Smooth muscle cell (in vitro differentiated cells): ENCODE data around the gene C3AR1. TPM values are rescaled to one million over a fixed set of nuclear protein-coding genes. Genes with fewer than 3 reads are reported as not detected.
"Not testable (repeated sequence)": the region's sequence is repeated elsewhere in the genome, so short reads cannot be mapped to it uniquely, and the experiment has no call there.

Experiments
- DNase-seq: peaks from one replicate; lab custom pipeline; 2025; ENCODE audit not compliant: unreplicated experiment; lab: John Stamatoyannopoulos, UW
- H2AFZ ChIP-seq: fragments of 200-600 bp; sonication (generic); 2 replicates; pipeline ENCODE4 v1.6.0; 2016; ENCODE audit warnings: antibody characterized with exemption, low read depth, mild to moderate bottlenecking
- H3F3A ChIP-seq: fragments of 200-600 bp; sonication (generic); 2 replicates; pipeline ENCODE4 v1.6.0; 2017; ENCODE audit warnings: antibody characterized with exemption, low read depth
- H3K27ac ChIP-seq: fragments of 200-600 bp; sonication (generic); 2 replicates; pipeline ENCODE4 v1.5.1; 2016; ENCODE audit warnings: low read depth, mild to moderate bottlenecking
- H3K27me3 ChIP-seq: fragments of 200-600 bp; sonication (generic); 2 replicates; pipeline ENCODE4 v1.6.1; 2016; ENCODE audit warnings: low read depth, mild to moderate bottlenecking
- H3K36me3 ChIP-seq: fragments of 200-600 bp; sonication (generic); 2 replicates; pipeline ENCODE4 v1.5.1; 2016; ENCODE audit warnings: low read depth
- H3K4me1 ChIP-seq: fragments of 200-600 bp; sonication (generic); 2 replicates; pipeline ENCODE4 v1.5.1; 2016; ENCODE audit warnings: low read depth
- H3K4me2 ChIP-seq: fragments of 200-600 bp; sonication (generic); 2 replicates; pipeline ENCODE4 v1.6.0; 2016; ENCODE audit warnings: mild to moderate bottlenecking
- H3K4me3 ChIP-seq: fragments of 200-600 bp; sonication (generic); 2 replicates; pipeline ENCODE4 v1.5.1; 2016; ENCODE audit warnings: mild to moderate bottlenecking
- H3K79me2 ChIP-seq: fragments of 200-600 bp; sonication (generic); 2 replicates; pipeline ENCODE4 v1.6.0; 2016; ENCODE audit warnings: low read depth, mild to moderate bottlenecking
- H3K9ac ChIP-seq: fragments of 200-600 bp; sonication (generic); 2 replicates; pipeline ENCODE4 v1.6.0; 2016; ENCODE audit warnings: low read depth
- H3K9me3 ChIP-seq: fragments of 200-600 bp; sonication (generic); replicated peaks from 2 replicates; pipeline ENCODE4 v1.5.1; 2016; ENCODE audit warnings: low read depth
- H4K20me1 ChIP-seq: fragments of 200-600 bp; sonication (generic); 2 replicates; pipeline ENCODE4 v1.6.0; 2016; ENCODE audit warnings: low read depth
- WGBS: methylation state at CpG from one replicate; pipeline ENCODE4 v1.1.7; 2016; ENCODE audit warnings: low lambda C conversion rate; 5-methylcytosine and 5-hydroxymethylcytosine counted together
- polyA plus RNA-seq: library from polyadenylated mRNA; unstranded; fragments of >200 nt; fragmentation: Nextera tagmentation; extraction: Ambion mirVana; gene quantifications from 2 replicates; pipeline ENCODE4 v1.2.1, GENCODE V29; 2016
- total RNA-seq: library from RNA; depleted of rRNA; stranded (reverse); fragments of >200 nt; gene quantifications from 2 replicates; pipeline ENCODE4 v1.2.3, GENCODE V29; 2014
- TF ChIP-seq, protein P1 (sequence below): fragments of 200-600 bp; sonication (generic); IDR thresholded peaks from 2 replicates; pipeline ENCODE4 v1.5.1; 2017; ENCODE audit warnings: borderline replicate concordance, mild to moderate bottlenecking, antibody characterized with exemption; ENCODE audit not compliant: insufficient read depth, poor library complexity, severe bottlenecking

The C3AR1 gene
- total and polyA plus RNA-seq, 2 experiments from 2014 or later = 3.0 to 3.2 TPM

GRCh38 chr12:8018666-8019581 is 47.2 kb downstream of the C3AR1 start:
- Histone ChIP-seq H3K4me2 (peak overlapping the region; percentile 93), H3K79me2 (no peaks in the 10 kb centered on the region), H3K4me3 (peak overlapping the region; percentile 58), H4K20me1 (no peaks in the 10 kb centered on the region), H3K27me3 (peaks cover 44% of the 10 kb centered on the region), H3F3A (no peaks in the 10 kb centered on the region), H3K27ac (no peak overlapping the region), H3K9me3 (no peaks in the 10 kb centered on the region), H3K9ac (no peak overlapping the region), H3K36me3 (no peaks in the 10 kb centered on the region), H3K4me1 (peaks cover 4% of the 10 kb centered on the region), H2AFZ (peak overlapping the region; percentile 75)
- 2% methylated on average over 58 of the region's 58 CpGs for WGBS
- TF ChIP-seq, protein P1, sequence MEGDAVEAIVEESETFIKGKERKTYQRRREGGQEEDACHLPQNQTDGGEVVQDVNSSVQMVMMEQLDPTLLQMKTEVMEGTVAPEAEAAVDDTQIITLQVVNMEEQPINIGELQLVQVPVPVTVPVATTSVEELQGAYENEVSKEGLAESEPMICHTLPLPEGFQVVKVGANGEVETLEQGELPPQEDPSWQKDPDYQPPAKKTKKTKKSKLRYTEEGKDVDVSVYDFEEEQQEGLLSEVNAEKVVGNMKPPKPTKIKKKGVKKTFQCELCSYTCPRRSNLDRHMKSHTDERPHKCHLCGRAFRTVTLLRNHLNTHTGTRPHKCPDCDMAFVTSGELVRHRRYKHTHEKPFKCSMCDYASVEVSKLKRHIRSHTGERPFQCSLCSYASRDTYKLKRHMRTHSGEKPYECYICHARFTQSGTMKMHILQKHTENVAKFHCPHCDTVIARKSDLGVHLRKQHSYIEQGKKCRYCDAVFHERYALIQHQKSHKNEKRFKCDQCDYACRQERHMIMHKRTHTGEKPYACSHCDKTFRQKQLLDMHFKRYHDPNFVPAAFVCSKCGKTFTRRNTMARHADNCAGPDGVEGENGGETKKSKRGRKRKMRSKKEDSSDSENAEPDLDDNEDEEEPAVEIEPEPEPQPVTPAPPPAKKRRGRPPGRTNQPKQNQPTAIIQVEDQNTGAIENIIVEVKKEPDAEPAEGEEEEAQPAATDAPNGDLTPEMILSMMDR = no peak
- DNase-seq = no peak

- Histone ChIP-seq H3K27me3 (peaks cover 44% of the 10 kb centered on the region), H3K4me3 (peak overlapping the region; percentile 58), H3K4me2 (peak overlapping the region; percentile 93)
- H3K79me2 ChIP-seq, H3K36me3 ChIP-seq, H3K9ac ChIP-seq, H2AFZ ChIP-seq, H3F3A ChIP-seq, H3K4me1 ChIP-seq, H4K20me1 ChIP-seq, H3K27ac ChIP-seq, DNase-seq, H3K9me3 ChIP-seq: not testable (repeated sequence)
- WGBS = 48% methylated on average over 16 of the region's 16 CpGs
Observed at GRCh38 chr12:8018213-8018612, 47.9 kb downstream of the C3AR1 start.

GRCh38 chr12:8014836-8015235 is 51.3 kb downstream of the C3AR1 start:
- DNase-seq = no peak
- H3K27me3 ChIP-seq = peaks cover 34% of the 10 kb centered on the region
- 66% methylated on average over 18 of the region's 18 CpGs for WGBS
- H3K9me3 ChIP-seq = no peaks in the 10 kb centered on the region
- H3F3A ChIP-seq = no peaks in the 10 kb centered on the region
- no peaks in the 10 kb centered on the region for H3K36me3 ChIP-seq
- H3K4me1 ChIP-seq = peaks cover 4% of the 10 kb centered on the region
- TF ChIP-seq, protein P1 = no peak
- no peak overlapping the region for H3K4me2 ChIP-seq
- H4K20me1 ChIP-seq = no peaks in the 10 kb centered on the region
- no peak overlapping the region for H2AFZ ChIP-seq
- no peak overlapping the region for H3K4me3 ChIP-seq
- no peak overlapping the region for H3K9ac ChIP-seq
- H3K79me2 ChIP-seq = no peaks in the 10 kb centered on the region
- H3K27ac ChIP-seq = no peak overlapping the region

DNA sequence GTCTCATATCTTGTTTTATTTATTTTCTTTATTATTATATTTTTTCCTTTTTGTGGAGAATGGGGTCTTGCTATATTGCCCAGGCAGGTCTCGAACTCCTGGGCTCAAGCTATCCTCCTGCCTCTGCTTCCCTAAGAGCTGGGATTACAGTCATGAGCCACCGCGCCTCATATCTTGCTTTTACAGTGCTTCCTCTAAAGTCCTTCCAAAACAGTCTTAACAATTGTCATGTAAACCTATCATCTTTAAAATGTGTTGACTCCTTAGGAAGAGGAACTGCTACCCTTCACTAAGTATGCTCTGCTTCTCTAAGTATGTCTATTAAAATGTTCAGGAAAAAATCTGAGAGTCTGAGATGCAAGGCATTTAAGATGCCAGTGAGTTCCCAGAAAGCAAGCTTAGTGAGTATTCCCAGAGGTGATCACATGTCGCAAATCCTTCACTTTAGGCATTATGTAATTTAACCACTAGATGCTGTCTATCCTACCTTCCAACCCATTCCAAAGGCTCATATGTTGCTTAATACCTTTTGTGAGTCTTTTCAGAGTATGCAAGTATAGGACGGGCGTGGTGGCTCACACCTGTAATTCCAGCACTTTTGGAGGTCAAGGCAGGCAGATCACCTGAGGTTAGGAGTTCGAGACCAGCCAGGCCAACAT is 53.4 kb downstream of the C3AR1 start:
- DNase-seq = no peak
- H2AFZ ChIP-seq = no peak overlapping the region
- H3F3A ChIP-seq = no peaks in the 10 kb centered on the region
- 86% methylated on average over 7 of the region's 7 CpGs for WGBS
- H3K4me1 ChIP-seq = no peaks in the 10 kb centered on the region
- no peak overlapping the region for H3K4me2 ChIP-seq
- TF ChIP-seq, protein P1 = no peak
- no peak overlapping the region for H3K27ac ChIP-seq
- no peaks in the 10 kb centered on the region for H3K79me2 ChIP-seq
- H3K9me3 ChIP-seq = no peaks in the 10 kb centered on the region
- H3K36me3 ChIP-seq = no peaks in the 10 kb centered on the region
- H4K20me1 ChIP-seq = no peaks in the 10 kb centered on the region
- H3K27me3 ChIP-seq = peaks cover 14% of the 10 kb centered on the region
- H3K4me3 ChIP-seq = no peak overlapping the region
- H3K9ac ChIP-seq = no peak overlapping the region
